ENCODE measurements around the gene ERC1.

- TF ChIP-seq CTCF (IDR thresholded peaks at IDR 0.05; ENCODE audit: extremely low read depth in 1 of 2, insufficient read depth in 1 of 2, low read depth in 1 of 2, low read length in 2 of 2) (no peak), MAX (IDR thresholded peaks at IDR 0.05; ENCODE audit: insufficient read depth, insufficient read length) (no peak), POLR2A (IDR thresholded peaks at IDR 0.05; ENCODE audit: low read depth, low read length) (no peak)
These were observed 141.3 kb downstream of the ERC1 start for GRCh38 chr12:1132311-1132710.
